Spleen (tissue), 11 donors: ENCODE results near the gene PNMA8B. TPM values are rescaled to one million over a fixed set of nuclear protein-coding genes. Genes with fewer than 3 reads are reported as not detected.

ENCODE experiments used
- DNase-seq: peaks from one replicate; pipeline ENCODE4 v3.0.0-alpha.2; 2020
- H3K27ac ChIP-seq, 8 donors: fragments of 200-600 bp; sonication (generic) in 7 of 8; 1 replicate in 4 of 8; 2 replicates in 4 of 8; pipeline versions ENCODE4 v1.5.0 to v1.8.0; 2016 to 2021; ENCODE audit warnings: inconsistent platforms in 4 of 8, mild to moderate bottlenecking in 4 of 8, moderate library complexity in 1 of 8
- H3K27me3 ChIP-seq, 7 donors: fragments of 200-600 bp; sonication (generic) in 6 of 7; replicated peaks in 1 of 7; 1 replicate in 4 of 7; 2 replicates in 3 of 7; pipeline versions ENCODE4 v1.5.0 to v1.8.0; 2016 to 2021; ENCODE audit warnings: inconsistent platforms in 3 of 7, mild to moderate bottlenecking in 1 of 7
- H3K36me3 ChIP-seq, 6 donors: fragments of 200-600 bp; sonication (generic) in 5 of 6; 1 replicate in 4 of 6; 2 replicates in 2 of 6; pipeline versions ENCODE4 v1.5.0 to v1.8.0; 2016 to 2021; ENCODE audit warnings: inconsistent platforms in 2 of 6
- H3K4me1 ChIP-seq, 6 donors: fragments of 200-600 bp; sonication (generic) in 5 of 6; 1 replicate in 3 of 6; 2 replicates in 3 of 6; pipeline versions ENCODE4 v1.5.0 to v1.8.0; 2016 to 2021; ENCODE audit warnings: inconsistent platforms in 3 of 6
- H3K4me3 ChIP-seq, 8 donors: fragments of 200-600 bp; sonication (generic) in 7 of 8; 1 replicate in 4 of 8; 2 replicates in 4 of 8; pipeline versions ENCODE4 v1.5.0 to v1.8.0; 2016 to 2021; ENCODE audit warnings: inconsistent platforms in 4 of 8, mild to moderate bottlenecking in 4 of 8, moderate library complexity in 2 of 8
- H3K9me3 ChIP-seq, 8 donors: fragments of 200-600 bp; sonication (generic) in 7 of 8; 1 replicate in 4 of 8; 2 replicates in 4 of 8; pipeline versions ENCODE4 v1.5.0 to v1.8.0; 2016 to 2021; ENCODE audit warnings: inconsistent platforms in 4 of 8
- CTCF ChIP-seq, 11 experiments: fragments of 200-600 bp in 7 of 11; fragments of 450-650 bp in 4 of 11; sonication (generic) in 4 of 11; IDR thresholded peaks in 8 of 11; conservative IDR thresholded peaks in 3 of 11; 1 replicate in 7 of 11; 2 replicates in 4 of 11; pipeline versions ENCODE4 v1.4.0 to v1.8.0; 2016 to 2021; ENCODE audit warnings: antibody characterized with exemption in 11 of 11, inconsistent platforms in 4 of 11, mild to moderate bottlenecking in 1 of 11
- POLR2A ChIP-seq, 3 donors: fragments of 450-650 bp; IDR thresholded peaks; one replicate each; pipeline ENCODE4 v1.5.1; 2017; ENCODE audit warnings: antibody characterized with exemption in 3 of 3, mild to moderate bottlenecking in 1 of 3
- POLR2AphosphoS5 ChIP-seq, 3 donors: sonication (generic); formaldehyde crosslinking; IDR thresholded peaks; one replicate each; pipeline ENCODE4 v1.5.1; 2017; ENCODE audit warnings: antibody characterized with exemption in 3 of 3
- WGBS, 5 donors: extraction: QIAGEN DNeasy Blood & Tissue Kit in 3 of 5; methylation state at CpG; one replicate each; pipeline versions ENCODE4 v1.1.5 to v1.1.7; 2013 to 2018; 5-methylcytosine and 5-hydroxymethylcytosine counted together
- intact Hi-C: fragments of 100-400 bp; cut with DNase I; formaldehyde crosslinking; loops from one replicate; pipeline ENCODE4 v1.15.0; 2023; ENCODE audit warnings: low total_unique reads
- polyA plus RNA-seq, 3 donors: library from polyadenylated mRNA; stranded (reverse); fragments of 200-250 nt; gene quantifications; one replicate each; pipeline ENCODE4 v1.2.1, GENCODE V29; 2013
- total RNA-seq, 7 donors: library from RNA; depleted of rRNA in 3 of 7; stranded (reverse); fragments of >200 nt in 3 of 7; fragmentation: NEBNext Ultra II Directional in 4 of 7; extraction: Animal tissue kit (Norgen Biotek cat#: 25700) in 4 of 7; gene quantifications; one replicate each; pipeline versions ENCODE4 v1.1.0 to v1.2.1, GENCODE V29; 2016 to 2021
- donor health status: healthy with polysubstance abuse.
- donor health status: DM: no; HTN: no; CAD: no; lungs with moderate emphysema.
- donor health status: DM: no; HTN: no; CAD: no.
- donor health status: Bipolar disorder and iron deficiency.
- donor health status: healthy.
- donor health status: DM: no; HTN: no; CAD: no.
- donor health status: DM: yes; HTN: yes; CAD: no.

PNMA8B gene
- total and polyA plus RNA-seq, 10 donors, result 0.57 to 5.7 (median 2.9) TPM

GRCh38 chr19:46491975-46492682, 3.5 kb downstream of the PNMA8B start:
- TF ChIP-seq POLR2A (IDR thresholded peaks at IDR 0.05), result no peak
- no peak for TF ChIP-seq POLR2AphosphoS5 (IDR thresholded peaks at IDR 0.05)
- TF ChIP-seq CTCF (IDR thresholded peaks at IDR 0.05 in 8 of 11, conservative IDR thresholded peaks at IDR 0.05 in 3 of 11), result no peak
- intact Hi-C loops, result no loop called here
- WGBS, 5 donors, result 31 to 65% (median 36%) methylated on average over 9 to 18 of the region's 18 CpGs
- peak overlapping the region in 1 of 8 donors; percentile 67 for H3K4me3 ChIP-seq
- H3K27me3 ChIP-seq, result peaks cover 0 to 95% (median 64%) of the 10 kb centered on the region in 7 donors
- DNase-seq, result no peak
- H3K27ac ChIP-seq, result no peak overlapping the region
- H3K9me3 ChIP-seq, result no peaks in the 10 kb centered on the region
- peaks cover 33 to 87% (median 68%) of the 10 kb centered on the region in 6 donors for H3K4me1 ChIP-seq
- no peaks in the 10 kb centered on the region for H3K36me3 ChIP-seq

GRCh38 chr19:46490774-46491173, 4.9 kb downstream of the PNMA8B start:
- peaks cover 0 to 100% (median 64%) of the 10 kb centered on the region in 7 donors for H3K27me3 ChIP-seq

GRCh38 chr19:46489445-46490272, 6.0 kb downstream of the PNMA8B start:
- TF ChIP-seq POLR2AphosphoS5 (IDR thresholded peaks at IDR 0.05) (peak in 2 of 3 donors; percentile 31 to 44), CTCF (IDR thresholded peaks at IDR 0.05 in 8 of 11, conservative IDR thresholded peaks at IDR 0.05 in 3 of 11) (peak in 7 of 11 experiments; percentile 28 to 58 (median 47)), POLR2A (IDR thresholded peaks at IDR 0.05) (no peak)
- H3K4me1 ChIP-seq, result peaks cover 27 to 75% (median 58%) of the 10 kb centered on the region in 6 donors
- no peaks in the 10 kb centered on the region for H3K9me3 ChIP-seq
- no peak overlapping the region for H3K27ac ChIP-seq
- no peaks in the 10 kb centered on the region for H3K36me3 ChIP-seq
- H3K27me3 ChIP-seq, result peaks cover 0 to 96% (median 53%) of the 10 kb centered on the region in 7 donors
- peak; percentile 78 for DNase-seq
- intact Hi-C loops, result loop anchor here (2.0 to 5.0 kb wide), 2 partner anchors 89 to 207 kb away; no protein-coding TSS in a partner anchor
- 5 to 8% (median 6%) methylated on average over 28 to 52 of the region's 52 CpGs for WGBS, 5 donors
- peak overlapping the region in 5 of 8 donors; percentile 0 to 57 (median 17) for H3K4me3 ChIP-seq

More at GRCh38 chr19:46490774-46491173, 4.9 kb downstream of the PNMA8B start:
- H3K4me3 ChIP-seq, result no peak overlapping the region
- DNase-seq, result no peak
- no peaks in the 10 kb centered on the region for H3K36me3 ChIP-seq
- WGBS, 5 donors, result 58 to 80% (median 74%) methylated on average over 9 of the region's 9 CpGs
- TF ChIP-seq CTCF (IDR thresholded peaks at IDR 0.05 in 8 of 11, conservative IDR thresholded peaks at IDR 0.05 in 3 of 11) (no peak), POLR2AphosphoS5 (IDR thresholded peaks at IDR 0.05) (no peak), POLR2A (IDR thresholded peaks at IDR 0.05) (no peak)
- intact Hi-C loops, result no loop called here
- H3K27ac ChIP-seq, result no peak overlapping the region
- peaks cover 33 to 87% (median 69%) of the 10 kb centered on the region in 6 donors for H3K4me1 ChIP-seq
- no peaks in the 10 kb centered on the region for H3K9me3 ChIP-seq
